DOHH2 (cell line): Measurements from ENCODE around the gene LACTBL1.

Experiments used
- H3F3A ChIP-seq: fragments of 200-600 bp; sonication (generic), shearing (Covaris generic); 2 replicates; pipeline ENCODE4 v1.6.0; 2016; ENCODE audit warnings: antibody characterized with exemption, mild to moderate bottlenecking; ENCODE audit not compliant: control insufficient read depth, insufficient read depth
- H3K27ac ChIP-seq: fragments of 200-600 bp; sonication (generic); 2 replicates; pipeline ENCODE4 v1.5.1; 2014; ENCODE audit warnings: low read depth, mild to moderate bottlenecking, low read length, moderate library complexity
- H3K27me3 ChIP-seq: fragments of 200-600 bp; sonication (generic); 2 replicates; pipeline ENCODE4 v1.6.1; 2014; ENCODE audit warnings: mild to moderate bottlenecking, low read length, mixed read lengths; ENCODE audit not compliant: control insufficient read depth
- H3K36me3 ChIP-seq: fragments of 200-600 bp; sonication (generic); 2 replicates; pipeline ENCODE4 v1.6.1; 2014; ENCODE audit warnings: mild to moderate bottlenecking, low read length, moderate library complexity, mixed read lengths; ENCODE audit not compliant: control insufficient read depth
- H3K4me1 ChIP-seq: fragments of 200-600 bp; sonication (generic); 2 replicates; pipeline ENCODE4 v1.6.1; 2014; ENCODE audit warnings: mild to moderate bottlenecking, low read length, mixed read lengths; ENCODE audit not compliant: control insufficient read depth
- H3K4me2 ChIP-seq: fragments of 200-600 bp; sonication (generic); 2 replicates; pipeline ENCODE4 v1.6.0; 2014; ENCODE audit warnings: mild to moderate bottlenecking, low read length, moderate library complexity
- H3K4me3 ChIP-seq: fragments of 200-600 bp; sonication (generic); 2 replicates; pipeline ENCODE4 v1.5.1; 2014; ENCODE audit warnings: mild to moderate bottlenecking, low read length, mixed read lengths
- H3K79me2 ChIP-seq: fragments of 200-600 bp; sonication (generic); 2 replicates; pipeline ENCODE4 v1.6.1; 2014; ENCODE audit warnings: mild to moderate bottlenecking, low read length, mixed read lengths; ENCODE audit not compliant: control insufficient read depth
- H3K9me2 ChIP-seq: fragments of 200-600 bp; sonication (generic); replicated peaks from 2 replicates; pipeline ENCODE4 v1.6.1; 2014; ENCODE audit warnings: mild to moderate bottlenecking, low read length, mixed read lengths; ENCODE audit not compliant: control insufficient read depth
- H3K9me3 ChIP-seq: fragments of 200-600 bp; sonication (generic); 2 replicates; pipeline ENCODE4 v1.6.1; 2014; ENCODE audit warnings: antibody characterized with exemption, low read length, mixed read lengths; ENCODE audit not compliant: control insufficient read depth, insufficient read depth
- H4K20me1 ChIP-seq: fragments of 200-600 bp; sonication (generic); 2 replicates; pipeline ENCODE4 v1.6.0; 2014; ENCODE audit warnings: low read depth, mild to moderate bottlenecking, antibody characterized with exemption, low read length, moderate library complexity; ENCODE audit not compliant: control insufficient read depth, insufficient read depth
- EZH2phosphoT487 ChIP-seq: fragments of 200-600 bp; sonication (generic); IDR thresholded peaks from 2 replicates; pipeline ENCODE4 v1.6.1; 2017; ENCODE audit warnings: borderline replicate concordance, mild to moderate bottlenecking, antibody characterized with exemption, low read length, moderate library complexity, mixed read lengths
- TF ChIP-seq, protein P1 (sequence below): fragments of 200-600 bp; sonication (generic); IDR thresholded peaks from one replicate; pipeline ENCODE4 v1.5.1; 2014; ENCODE audit warnings: antibody characterized with exemption, mild to moderate bottlenecking, low read depth, low read length; ENCODE audit not compliant: poor library complexity, severe bottlenecking

Gene LACTBL1

DNA sequence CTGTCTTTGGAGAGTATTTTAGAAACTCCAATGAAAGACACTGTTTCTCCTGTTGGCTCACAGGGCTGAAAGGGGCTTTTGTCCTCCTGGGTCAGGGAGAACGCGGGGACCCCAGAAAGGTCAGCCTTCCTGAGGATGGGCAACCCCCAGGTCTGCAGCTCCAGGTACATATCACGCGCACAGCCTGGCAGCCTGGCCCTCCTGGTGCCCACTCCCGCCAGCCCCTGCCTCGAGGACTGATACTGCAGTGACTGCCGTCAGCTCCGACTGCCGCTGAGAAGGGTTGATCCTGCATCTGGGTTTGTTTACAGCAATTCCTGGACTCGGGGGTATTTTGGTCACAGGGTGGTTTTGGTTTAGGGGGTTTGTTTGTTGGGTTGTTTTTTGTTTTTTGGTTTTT is 58.5 kb downstream of the LACTBL1 start:
- Histone ChIP-seq H3K27me3 (peaks cover 3% of the 10 kb centered on the region; the same call in 1 of the 2 replicates), H3K36me3 (no peaks in the 10 kb centered on the region), H4K20me1 (no peaks in the 10 kb centered on the region), H3K9me2 (no peaks in the 10 kb centered on the region), H3K79me2 (no peaks in the 10 kb centered on the region), H3K4me2 (no peak overlapping the region), H3K27ac (no peak overlapping the region), H3K9me3 (no peaks in the 10 kb centered on the region), H3F3A (no peaks in the 10 kb centered on the region), H3K4me1 (no peaks in the 10 kb centered on the region), H3K4me3 (no peak overlapping the region)
- TF ChIP-seq, protein P1, sequence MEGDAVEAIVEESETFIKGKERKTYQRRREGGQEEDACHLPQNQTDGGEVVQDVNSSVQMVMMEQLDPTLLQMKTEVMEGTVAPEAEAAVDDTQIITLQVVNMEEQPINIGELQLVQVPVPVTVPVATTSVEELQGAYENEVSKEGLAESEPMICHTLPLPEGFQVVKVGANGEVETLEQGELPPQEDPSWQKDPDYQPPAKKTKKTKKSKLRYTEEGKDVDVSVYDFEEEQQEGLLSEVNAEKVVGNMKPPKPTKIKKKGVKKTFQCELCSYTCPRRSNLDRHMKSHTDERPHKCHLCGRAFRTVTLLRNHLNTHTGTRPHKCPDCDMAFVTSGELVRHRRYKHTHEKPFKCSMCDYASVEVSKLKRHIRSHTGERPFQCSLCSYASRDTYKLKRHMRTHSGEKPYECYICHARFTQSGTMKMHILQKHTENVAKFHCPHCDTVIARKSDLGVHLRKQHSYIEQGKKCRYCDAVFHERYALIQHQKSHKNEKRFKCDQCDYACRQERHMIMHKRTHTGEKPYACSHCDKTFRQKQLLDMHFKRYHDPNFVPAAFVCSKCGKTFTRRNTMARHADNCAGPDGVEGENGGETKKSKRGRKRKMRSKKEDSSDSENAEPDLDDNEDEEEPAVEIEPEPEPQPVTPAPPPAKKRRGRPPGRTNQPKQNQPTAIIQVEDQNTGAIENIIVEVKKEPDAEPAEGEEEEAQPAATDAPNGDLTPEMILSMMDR = no peak
- TF ChIP-seq EZH2phosphoT487 = no peak

DNA sequence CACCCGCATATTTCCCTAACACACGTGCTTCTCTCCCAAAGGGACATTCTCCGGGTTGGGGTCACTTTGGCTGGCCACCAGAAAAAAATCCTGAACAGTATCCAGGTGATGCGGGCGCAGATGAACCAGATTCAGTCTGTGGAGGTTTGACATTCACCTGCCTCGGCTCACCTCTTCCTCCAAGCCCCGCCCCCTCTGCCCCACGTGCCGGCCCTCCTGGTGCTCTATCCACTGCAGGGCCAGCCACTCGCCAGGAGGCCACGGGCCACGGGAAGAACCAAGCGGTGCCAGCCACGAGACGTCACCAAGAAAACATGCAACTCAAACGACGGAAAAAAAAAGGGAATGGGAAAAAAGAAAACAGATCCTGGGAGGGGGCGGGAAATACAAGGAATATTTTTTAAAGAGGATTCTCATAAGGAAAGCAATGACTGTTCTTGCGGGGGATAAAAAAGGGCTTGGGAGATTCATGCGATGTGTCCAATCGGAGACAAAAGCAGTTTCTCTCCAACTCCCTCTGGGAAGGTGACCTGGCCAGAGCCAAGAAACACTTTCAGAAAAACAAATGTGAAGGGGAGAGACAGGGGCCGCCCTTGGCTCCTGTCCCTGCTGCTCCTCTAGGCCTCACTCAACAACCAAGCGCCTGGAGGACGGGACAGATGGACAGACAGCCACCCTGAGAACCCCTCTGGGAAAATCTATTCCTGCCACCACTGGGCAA is 59.1 kb downstream of the LACTBL1 start:
- Histone ChIP-seq H3K4me2 (no peak overlapping the region), H3K9me2 (no peaks in the 10 kb centered on the region), H4K20me1 (no peaks in the 10 kb centered on the region), H3K4me1 (no peaks in the 10 kb centered on the region), H3K27me3 (peaks cover 3% of the 10 kb centered on the region; the same call in 1 of the 2 replicates), H3K27ac (no peak overlapping the region), H3K9me3 (no peaks in the 10 kb centered on the region), H3K4me3 (no peak overlapping the region), H3F3A (no peaks in the 10 kb centered on the region), H3K36me3 (no peaks in the 10 kb centered on the region), H3K79me2 (no peaks in the 10 kb centered on the region)
- TF ChIP-seq, protein P1 = no peak
- TF ChIP-seq EZH2phosphoT487 = no peak

DNA sequence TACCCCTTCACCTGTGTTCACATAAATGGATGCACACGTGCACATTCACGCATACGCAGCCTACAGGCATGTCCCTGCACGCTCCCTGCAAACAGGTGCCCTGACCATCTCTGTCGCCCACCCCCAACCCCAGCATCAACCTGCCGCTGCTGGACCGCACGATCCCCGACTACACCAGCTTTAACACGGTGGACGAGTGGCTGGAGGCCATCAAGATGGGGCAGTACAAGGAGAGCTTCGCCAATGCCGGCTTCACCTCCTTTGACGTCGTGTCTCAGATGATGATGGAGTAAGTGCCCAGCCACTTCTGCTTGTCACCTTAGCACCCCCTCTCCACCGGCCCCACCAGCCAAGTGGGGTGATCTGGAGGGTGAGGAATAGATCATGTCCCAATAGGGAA is 60.4 kb downstream of the LACTBL1 start:
- no peaks in the 10 kb centered on the region for H3K79me2 ChIP-seq
- H3K4me1 ChIP-seq = no peaks in the 10 kb centered on the region
- TF ChIP-seq, protein P1 = no peak
- TF ChIP-seq EZH2phosphoT487 = no peak
- no peaks in the 10 kb centered on the region for H3K9me2 ChIP-seq
- no peaks in the 10 kb centered on the region for H3F3A ChIP-seq
- H3K4me2 ChIP-seq = no peak overlapping the region
- H4K20me1 ChIP-seq = no peaks in the 10 kb centered on the region
- H3K9me3 ChIP-seq = no peaks in the 10 kb centered on the region
- no peak overlapping the region for H3K27ac ChIP-seq
- H3K36me3 ChIP-seq = no peaks in the 10 kb centered on the region
- peaks cover 3% of the 10 kb centered on the region; the same call in 1 of the 2 replicates for H3K27me3 ChIP-seq
- H3K4me3 ChIP-seq = no peak overlapping the region
